ENCODE results near the gene MOGAT2. TPM values are rescaled to one million over a fixed set of nuclear protein-coding genes. Genes with fewer than 3 reads are reported as not detected.

Gene MOGAT2
- total and polyA plus RNA-seq, 2 experiments from 2014 or later = 2.9 to 3.2 TPM

DNA sequence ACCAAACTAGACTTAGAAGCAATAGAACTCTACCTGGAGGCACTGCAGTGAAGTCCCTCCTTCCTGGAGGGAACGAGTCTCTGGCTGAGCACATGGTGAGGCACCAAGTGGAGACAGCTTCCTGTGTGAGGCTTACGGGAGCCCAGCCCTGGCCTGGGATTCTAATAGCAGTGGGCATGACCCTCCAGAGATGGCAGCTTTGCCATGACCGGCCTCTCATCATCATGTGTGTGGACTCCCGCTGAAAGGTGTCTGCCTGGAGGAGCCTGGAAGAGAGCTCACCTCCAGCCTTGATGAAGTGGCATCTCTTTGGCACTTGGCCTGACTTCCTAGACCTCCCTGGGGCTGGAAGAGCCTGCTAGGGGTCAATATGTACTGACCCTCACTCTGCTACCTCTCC, 58.9 kb downstream of the MOGAT2 start:
- Histone ChIP-seq H3K27ac (no peak overlapping the region), H3K4me2 (no peak overlapping the region), H3K27me3 (no peaks in the 10 kb centered on the region), H3K4me1 (ENCODE audit: insufficient read depth) (no peaks in the 10 kb centered on the region), H3K9me2 (replicated peaks; ENCODE audit: insufficient read depth) (no peaks in the 10 kb centered on the region), H4K20me1 (ENCODE audit: insufficient read depth, poor library complexity, severe bottlenecking) (no peaks in the 10 kb centered on the region), H3K36me3 (replicated peaks; ENCODE audit: insufficient read depth, low read depth) (no peaks in the 10 kb centered on the region), H3K4me3 (no peak overlapping the region), H2AFZ (no peak overlapping the region), H3K79me2 (no peaks in the 10 kb centered on the region), H3K9me3 (ENCODE audit: low read depth) (no peaks in the 10 kb centered on the region)
- DNase-seq (ENCODE audit: low spot score) = no peak
- TF ChIP-seq EZH2 (IDR thresholded peaks at IDR 0.05; ENCODE audit: borderline replicate concordance) (no peak), CTCF (IDR thresholded peaks at IDR 0.05; ENCODE audit: poor library complexity) (no peak), EZH2phosphoT487 (IDR thresholded peaks at IDR 0.05; ENCODE audit: low read depth, severe bottlenecking, unreplicated experiment) (no peak)
- WGBS (ENCODE audit: low lambda C conversion rate, missing lambda C conversion rate) = 95% methylated on average over 4 of the region's 4 CpGs

DNA sequence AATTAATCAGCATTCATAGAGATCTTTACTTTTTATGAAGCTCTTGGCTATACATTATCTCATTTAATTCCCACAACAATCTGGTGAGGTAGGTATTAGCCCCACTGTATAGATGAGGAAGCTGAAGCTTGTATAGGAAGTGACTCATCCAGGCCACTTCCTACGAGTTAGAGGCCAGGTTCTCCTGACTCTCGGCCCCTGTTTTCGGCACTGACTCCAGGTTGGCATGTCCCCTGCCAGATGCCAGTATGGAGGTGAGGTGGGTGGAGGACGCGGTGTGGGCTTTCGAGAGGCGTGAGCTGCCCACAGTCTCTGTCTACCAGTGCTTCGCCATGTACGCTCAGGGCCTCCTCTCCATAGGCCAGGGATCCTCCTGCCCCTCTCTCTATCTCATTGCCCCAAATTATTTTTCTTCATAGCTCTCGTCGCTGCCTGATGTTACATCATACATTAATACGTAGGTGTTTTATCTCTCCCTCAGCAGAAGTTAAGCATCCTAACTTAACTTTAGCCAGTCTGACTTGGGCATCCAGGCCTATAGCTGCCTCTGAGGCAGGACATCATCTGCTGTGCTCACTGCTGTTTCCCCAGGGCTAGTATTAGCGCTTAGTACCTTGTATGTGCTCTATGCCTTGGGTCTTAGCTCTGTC, 59.9 kb downstream of the MOGAT2 start:
- Histone ChIP-seq H3K4me2 (no peak overlapping the region), H3K27ac (no peak overlapping the region)

GRCh38 chr11:75778962-75779361, 61.3 kb downstream of the MOGAT2 start:
- Histone ChIP-seq H3K4me3 (no peak overlapping the region), H3K4me2 (no peak overlapping the region), H3K4me1 (ENCODE audit: insufficient read depth) (peaks cover 15% of the 10 kb centered on the region), H2AFZ (no peak overlapping the region), H4K20me1 (ENCODE audit: insufficient read depth, poor library complexity, severe bottlenecking) (no peaks in the 10 kb centered on the region), H3K36me3 (replicated peaks; ENCODE audit: insufficient read depth, low read depth) (no peaks in the 10 kb centered on the region), H3K9me3 (ENCODE audit: low read depth) (no peaks in the 10 kb centered on the region), H3K27me3 (no peaks in the 10 kb centered on the region), H3K9me2 (replicated peaks; ENCODE audit: insufficient read depth) (no peaks in the 10 kb centered on the region), H3K27ac (no peak overlapping the region), H3K79me2 (no peaks in the 10 kb centered on the region)
- DNase-seq (ENCODE audit: low spot score) = no peak
- TF ChIP-seq EZH2phosphoT487 (IDR thresholded peaks at IDR 0.05; ENCODE audit: low read depth, severe bottlenecking, unreplicated experiment) = no peak
- no peak for TF ChIP-seq EZH2 (IDR thresholded peaks at IDR 0.05; ENCODE audit: borderline replicate concordance)
- no peak for TF ChIP-seq CTCF (IDR thresholded peaks at IDR 0.05; ENCODE audit: poor library complexity)
- 91% methylated on average over 5 of the region's 5 CpGs for WGBS (ENCODE audit: low lambda C conversion rate, missing lambda C conversion rate)

More for the DNA sequence above, 59.9 kb downstream of the MOGAT2 start:
- no peak for DNase-seq (ENCODE audit: low spot score)
- H3K4me3 ChIP-seq = no peak overlapping the region
- no peaks in the 10 kb centered on the region for H3K79me2 ChIP-seq
- H3K9me2 ChIP-seq (replicated peaks; ENCODE audit: insufficient read depth) = no peaks in the 10 kb centered on the region
- no peak overlapping the region for H2AFZ ChIP-seq
- no peaks in the 10 kb centered on the region for H4K20me1 ChIP-seq (ENCODE audit: insufficient read depth, poor library complexity, severe bottlenecking)
- 93% methylated on average over 13 of the region's 13 CpGs for WGBS (ENCODE audit: low lambda C conversion rate, missing lambda C conversion rate)
- H3K36me3 ChIP-seq (replicated peaks; ENCODE audit: insufficient read depth, low read depth) = no peaks in the 10 kb centered on the region
- peaks cover 2% of the 10 kb centered on the region for H3K4me1 ChIP-seq (ENCODE audit: insufficient read depth)
- no peaks in the 10 kb centered on the region for H3K9me3 ChIP-seq (ENCODE audit: low read depth)
- no peak for TF ChIP-seq EZH2phosphoT487 (IDR thresholded peaks at IDR 0.05; ENCODE audit: low read depth, severe bottlenecking, unreplicated experiment)
- no peak for TF ChIP-seq EZH2 (IDR thresholded peaks at IDR 0.05; ENCODE audit: borderline replicate concordance)
- H3K27me3 ChIP-seq = no peaks in the 10 kb centered on the region

DNA sequence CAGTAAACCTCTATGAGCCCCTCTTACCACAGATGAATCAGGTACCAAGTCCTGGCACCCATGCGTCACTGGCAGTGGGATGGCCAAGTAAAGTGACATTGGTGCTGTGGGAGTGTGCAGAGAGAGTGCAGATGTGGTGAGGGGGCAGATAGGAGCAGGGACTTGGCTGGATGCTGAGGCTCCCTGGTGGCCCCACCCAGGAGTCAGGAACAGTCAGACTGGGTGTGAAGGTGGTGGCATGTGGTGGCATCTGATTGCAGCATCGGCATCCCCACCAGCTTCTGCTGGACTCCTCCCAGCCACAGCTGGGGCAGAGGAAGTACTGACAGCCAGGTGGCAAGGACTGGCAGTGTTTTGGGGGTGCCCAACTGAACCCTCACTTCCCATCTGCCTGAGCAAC, 62.3 kb downstream of the MOGAT2 start:
- Histone ChIP-seq H3K9me3 (ENCODE audit: low read depth) (no peaks in the 10 kb centered on the region), H3K36me3 (replicated peaks; ENCODE audit: insufficient read depth, low read depth) (no peaks in the 10 kb centered on the region), H3K27ac (no peak overlapping the region), H3K4me3 (no peak overlapping the region), H3K4me1 (ENCODE audit: insufficient read depth) (peaks cover 25% of the 10 kb centered on the region), H3K4me2 (no peak overlapping the region), H3K27me3 (no peaks in the 10 kb centered on the region), H4K20me1 (ENCODE audit: insufficient read depth, poor library complexity, severe bottlenecking) (no peaks in the 10 kb centered on the region), H2AFZ (no peak overlapping the region), H3K79me2 (no peaks in the 10 kb centered on the region), H3K9me2 (replicated peaks; ENCODE audit: insufficient read depth) (no peaks in the 10 kb centered on the region)
- DNase-seq (ENCODE audit: low spot score) = no peak
- no peak for TF ChIP-seq CTCF (IDR thresholded peaks at IDR 0.05; ENCODE audit: poor library complexity)
- TF ChIP-seq EZH2 (IDR thresholded peaks at IDR 0.05; ENCODE audit: borderline replicate concordance) = no peak
- TF ChIP-seq EZH2phosphoT487 (IDR thresholded peaks at IDR 0.05; ENCODE audit: low read depth, severe bottlenecking, unreplicated experiment) = no peak
- 93% methylated on average over 2 of the region's 2 CpGs for WGBS (ENCODE audit: low lambda C conversion rate, missing lambda C conversion rate)

All from hepatocyte (in vitro differentiated cells).